Smooth muscle cell of bladder (primary cell): ENCODE data around the gene OPALIN. TPM values are rescaled to one million over a fixed set of nuclear protein-coding genes. Genes with fewer than 3 reads are reported as not detected.

Source experiments
- total RNA-seq: library from RNA; depleted of rRNA; stranded (reverse); fragments of >200 nt; gene quantifications from 2 replicates; pipeline ENCODE4 v1.2.3, GENCODE V29; 2014

The OPALIN gene, protein sequence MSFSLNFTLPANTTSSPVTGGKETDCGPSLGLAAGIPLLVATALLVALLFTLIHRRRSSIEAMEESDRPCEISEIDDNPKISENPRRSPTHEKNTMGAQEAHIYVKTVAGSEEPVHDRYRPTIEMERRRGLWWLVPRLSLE
- total RNA-seq, result not detected in 2 replicates

DNA sequence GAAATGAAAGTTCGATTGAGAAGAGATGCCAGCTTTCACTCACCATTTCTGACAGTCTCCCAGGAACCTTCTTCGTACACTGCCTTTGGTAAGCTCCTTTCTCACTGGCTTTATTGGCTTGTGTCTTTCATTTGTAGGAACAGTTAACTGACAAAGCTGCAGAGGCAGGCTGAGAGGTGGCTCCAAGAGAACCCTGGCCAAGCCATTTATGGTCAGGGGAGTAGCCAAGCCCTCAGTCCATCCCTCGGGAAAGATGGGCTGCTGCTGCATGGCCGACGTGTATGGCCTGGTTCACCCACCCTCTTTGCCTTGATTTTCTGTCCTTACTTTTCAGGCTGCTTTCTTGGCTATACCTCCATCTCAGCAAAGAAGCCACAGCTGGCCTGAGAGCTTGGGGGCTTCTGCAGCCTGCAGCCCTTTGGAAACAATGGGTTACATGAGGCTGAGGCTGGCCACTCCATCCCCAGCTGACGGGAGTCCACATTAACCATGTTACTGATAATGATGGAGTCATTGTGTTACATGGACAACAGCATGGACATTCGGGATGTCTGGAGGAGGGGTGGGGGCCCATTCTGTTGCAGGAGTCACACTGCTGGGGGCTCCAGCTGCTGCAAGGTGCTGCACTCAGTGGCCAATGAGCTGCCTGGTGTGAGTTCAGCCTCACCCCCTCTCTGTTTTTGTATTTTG lies at the start of gene OPALIN:
OPALIN (minus strand) TSS at position 152 of the 690 bp plus-strand sequence; CDS start at position 46, 106 bp downstream.

DNA sequence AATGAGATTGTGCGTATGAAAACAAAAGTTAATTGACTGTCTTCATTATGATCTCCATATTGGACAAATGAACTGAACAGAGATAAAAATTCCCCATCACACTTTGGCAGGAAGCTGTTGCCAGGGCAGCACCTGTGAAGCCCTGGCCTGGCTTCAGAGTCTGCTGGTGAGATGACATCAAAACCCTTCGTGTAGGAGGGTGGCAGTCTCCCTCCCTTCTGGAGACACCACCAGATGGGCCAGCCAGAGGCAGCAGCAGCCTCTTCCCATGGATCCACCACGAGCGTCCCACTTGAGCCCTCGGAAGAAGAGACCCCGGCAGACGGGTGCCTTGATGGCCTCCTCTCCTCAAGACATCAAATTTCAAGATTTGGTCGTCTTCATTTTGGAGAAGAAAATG lies 54.6 kb downstream of the OPALIN start, which contains the start of gene DNTT:
DNTT (plus strand) TSS at position 205 of the 400 bp plus-strand sequence; CDS start at position 269, 64 bp downstream.

Other genes starting within 250 kb of the OPALIN start
- 10.2 and 13.2 TPM in 2 replicates for gene ZNF518A, start 228.7 kb downstream of the OPALIN start, total RNA-seq
- 0.09 and 0.28 TPM in 2 replicates for gene BLNK, start 87.4 kb downstream of the OPALIN start, total RNA-seq
- gene DNTT, start 54.6 kb downstream of the OPALIN start, total RNA-seq, result not detected in 2 replicates
- under 0.01 and 0.09 TPM in 2 replicates for gene TLL2, start 154.9 kb upstream of the OPALIN start, total RNA-seq
- 99.7 and 137 TPM in 2 replicates for gene TM9SF3, start 228.0 kb upstream of the OPALIN start, total RNA-seq